SIG-M5 (cell line): Measurements from ENCODE around the gene SKIDA1.

Experiments used
- DNase-seq: peaks from one replicate; lab custom pipeline; 2025; lab: John Stamatoyannopoulos, UW

Gene SKIDA1

DNA sequence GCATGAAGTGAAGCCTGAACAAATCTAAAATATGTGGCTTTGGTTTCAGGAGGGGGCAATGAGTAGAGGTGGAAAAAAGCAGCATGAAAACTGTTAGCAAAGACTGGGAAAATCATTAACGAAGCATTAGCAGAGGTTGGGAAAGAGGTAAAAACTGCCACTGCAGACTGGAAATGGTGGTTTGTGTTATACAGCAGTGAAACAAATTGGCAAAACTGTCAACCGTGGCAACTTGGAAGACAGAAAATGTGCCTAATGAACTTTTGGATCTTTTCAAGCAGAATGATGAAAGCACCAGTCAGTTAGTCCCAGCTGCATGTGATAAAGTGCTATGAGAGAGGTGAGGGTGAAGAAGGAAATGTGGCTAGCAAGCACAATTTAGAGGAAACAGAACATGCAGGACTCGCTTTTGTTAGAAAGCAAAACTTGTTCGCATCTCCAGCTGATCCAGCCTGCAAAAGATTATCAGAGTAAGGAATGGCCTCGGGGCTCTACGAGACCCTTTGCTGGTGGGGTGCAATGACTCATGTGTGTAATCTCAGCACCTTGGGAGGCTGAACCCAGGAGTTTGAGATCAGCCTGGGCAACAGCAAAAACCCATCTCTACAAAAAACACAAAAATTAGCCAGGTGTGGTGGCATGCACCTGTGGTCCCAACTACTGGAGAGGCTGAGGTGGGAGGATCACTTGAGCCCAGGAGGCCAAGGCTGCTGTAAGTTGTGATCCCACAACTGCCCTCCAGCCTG lies 45.7 kb downstream of the SKIDA1 start:
- no peak for DNase-seq

GRCh38 chr10:21475393-21475792 lies 50.1 kb downstream of the SKIDA1 start:
- no peak for DNase-seq

GRCh38 chr10:21473541-21473940 lies 51.9 kb downstream of the SKIDA1 start:
- no peak for DNase-seq

- DNase-seq = no peak
Observed at GRCh38 chr10:21473135-21473534, 52.3 kb downstream of the SKIDA1 start.

GRCh38 chr10:21468086-21468485 lies 57.4 kb downstream of the SKIDA1 start:
- DNase-seq = no peak

- no peak for DNase-seq
Observed at GRCh38 chr10:21467633-21468032, 57.8 kb downstream of the SKIDA1 start.

- DNase-seq = no peak
Observed at GRCh38 chr10:21464134-21464533, 61.3 kb downstream of the SKIDA1 start.
